Measurements from ENCODE around the gene IL25.

DNA sequence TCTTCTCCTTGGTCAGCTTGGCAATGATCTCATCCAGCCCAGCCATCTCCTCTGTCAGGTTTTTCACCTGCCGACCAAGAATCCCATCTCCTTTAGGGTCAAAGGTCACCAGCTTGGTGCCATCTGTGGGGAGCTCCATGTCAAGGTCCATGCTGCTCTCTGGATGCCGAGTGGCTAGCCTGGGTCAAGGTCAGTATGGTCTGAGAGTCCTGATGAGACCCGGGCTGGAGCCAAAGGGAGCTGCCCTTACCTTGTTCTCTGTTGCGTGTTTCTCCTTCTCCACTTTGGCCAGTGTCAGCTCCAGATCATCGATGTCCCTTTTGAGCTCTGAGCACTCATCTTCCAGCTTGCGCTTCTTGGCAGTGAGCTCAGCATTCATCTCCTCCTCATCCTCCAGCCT, 51.0 kb downstream of the IL25 start:
- TF ChIP-seq NRF1 (IDR thresholded peaks at IDR 0.05; ENCODE audit: low read depth, low read length) (no peak), TAF7 (optimal IDR thresholded peaks at IDR 0.05; ENCODE audit: borderline replicate concordance, low read depth, low read length) (no peak), JUND (IDR thresholded peaks at IDR 0.05; ENCODE audit: low read length) (no peak)

Measured in H1 (cell line).